Measurements from ENCODE around the gene TADA2B. TPM values are rescaled to one million over a fixed set of nuclear protein-coding genes. Genes with fewer than 3 reads are reported as not detected.

The TADA2B gene
- total and polyA plus RNA-seq, 2 of the 4 experiments (the other 2 are of a cell fraction) = 6.1 to 8.6 TPM

- H4K20me1 ChIP-seq (ENCODE audit: insufficient read depth, low read length) = no peaks in the 10 kb centered on the region; the same call in 1 of the 2 replicates
- H2AFZ ChIP-seq (replicated peaks; ENCODE audit: low read length, poor library complexity) = no peak overlapping the region
- peaks cover 11% of the 10 kb centered on the region for H3K4me1 ChIP-seq (ENCODE audit: control insufficient read depth, insufficient read depth, low read length)
- H3K18ac ChIP-seq (ENCODE audit: low read depth, low read length) = no peak overlapping the region
- H3K79me1 ChIP-seq (ENCODE audit: low read depth in 1 of 2, low read length in 2 of 2) = peaks cover 3 to 34% of the 10 kb centered on the region in 2 experiments; a peak in 2 of 4 replicates
- no peak overlapping the region for H3K4me2 ChIP-seq (ENCODE audit: low read depth, low read length)
- ChIA-PET CTCF (interaction anchor here (1.0 kb wide), 1 partner anchor 12 kb away, joined by 3 read pairs; the partner anchor contains the start of gene TADA2B), POLR2A (ENCODE audit: unreplicated experiment) (no interaction called here)
- no peak overlapping the region for H3K9ac ChIP-seq (ENCODE audit: low read depth, low read length)
- no peak overlapping the region for H3K14ac ChIP-seq (replicated peaks; ENCODE audit: low read depth, low read length)
- TF ChIP-seq FOS (IDR thresholded peaks at IDR 0.05; ENCODE audit: low read depth, low read length) (no peak), SMC3 (IDR thresholded peaks at IDR 0.05; ENCODE audit: low read depth, low read length) (no peak), MAFK (IDR thresholded peaks at IDR 0.05; ENCODE audit: low read depth, low read length) (no peak), NFE2L2 (IDR thresholded peaks at IDR 0.05; ENCODE audit: low read depth, low read length) (no peak), RAD21 (IDR thresholded peaks at IDR 0.05; ENCODE audit: low read length) (no peak), BHLHE40 (IDR thresholded peaks at IDR 0.05; ENCODE audit: low read depth, low read length) (no peak), CHD1 (IDR thresholded peaks at IDR 0.05; ENCODE audit: low read depth, low read length) (no peak), ELK1 (IDR thresholded peaks at IDR 0.05; ENCODE audit: borderline replicate concordance, low read depth, low read length) (no peak), RCOR1 (IDR thresholded peaks at IDR 0.05; ENCODE audit: insufficient replicate concordance, low read length) (no peak), RFX5 (IDR thresholded peaks at IDR 0.05; ENCODE audit: low read depth, low read length) (no peak), MXI1 (IDR thresholded peaks at IDR 0.05; ENCODE audit: borderline replicate concordance, low read depth, low read length) (no peak), CTCF (conservative IDR thresholded peaks at IDR 0.05; ENCODE audit: low read depth, low read length) (no peak), POLR2A (IDR thresholded peaks at IDR 0.05; ENCODE audit: low read depth, low read length) (no peak), CEBPB (IDR thresholded peaks at IDR 0.05; ENCODE audit: low read depth, low read length) (no peak), MAZ (IDR thresholded peaks at IDR 0.05; ENCODE audit: borderline replicate concordance, low read depth, low read length) (no peak)
- TF ChIP-seq, protein P1, sequence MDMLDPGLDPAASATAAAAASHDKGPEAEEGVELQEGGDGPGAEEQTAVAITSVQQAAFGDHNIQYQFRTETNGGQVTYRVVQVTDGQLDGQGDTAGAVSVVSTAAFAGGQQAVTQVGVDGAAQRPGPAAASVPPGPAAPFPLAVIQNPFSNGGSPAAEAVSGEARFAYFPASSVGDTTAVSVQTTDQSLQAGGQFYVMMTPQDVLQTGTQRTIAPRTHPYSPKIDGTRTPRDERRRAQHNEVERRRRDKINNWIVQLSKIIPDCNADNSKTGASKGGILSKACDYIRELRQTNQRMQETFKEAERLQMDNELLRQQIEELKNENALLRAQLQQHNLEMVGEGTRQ (IDR thresholded peaks at IDR 0.05; ENCODE audit: low read depth, low read length) = no peak
- H3K36me3 ChIP-seq (ENCODE audit: control insufficient read depth, insufficient read depth, low read length) = peaks cover 51% of the 10 kb centered on the region
- H2BK5ac ChIP-seq (ENCODE audit: low read depth, low read length, poor library complexity, severe bottlenecking) = no peak overlapping the region
- in situ Hi-C loops (cut with MboI; ENCODE audit: low sequenced_read_pairs) (no loop called here), dilution Hi-C loops (cut with HindIII; ENCODE audit: low sequenced_read_pairs, unreplicated experiment) (no loop called here), intact Hi-C loops (cut with micrococcal nuclease) (no loop called here)
- no peak for DNase-seq
- no peak overlapping the region for H3K4me3 ChIP-seq (ENCODE audit: insufficient read depth, low read depth, low read length)
- no peak overlapping the region for H4K91ac ChIP-seq (ENCODE audit: insufficient read depth, low read depth, low read length)
- no peak overlapping the region for H2BK20ac ChIP-seq (ENCODE audit: low read depth, low read length)
- H3K9me1 ChIP-seq (ENCODE audit: insufficient read depth, low read length) = peaks cover 29% of the 10 kb centered on the region
- no peak overlapping the region for H3K4ac ChIP-seq (ENCODE audit: low read depth, low read length)
- H2BK15ac ChIP-seq (ENCODE audit: low read depth, low read length) = no peak overlapping the region
- H2BK120ac ChIP-seq (ENCODE audit: low read depth, low read length) = no peak overlapping the region
- no peak overlapping the region for H3K27ac ChIP-seq (ENCODE audit: insufficient read depth, low read length)
- no peak for ATAC-seq (ENCODE audit: low read depth)
- no peak overlapping the region for H3K23ac ChIP-seq (ENCODE audit: low read depth, low read length)
- H2AK5ac ChIP-seq (ENCODE audit: low read depth, low read length) = no peak overlapping the region
- no peaks in the 10 kb centered on the region for H3K27me3 ChIP-seq (ENCODE audit: control insufficient read depth, insufficient read depth, low read length)
- no peak overlapping the region for H4K5ac ChIP-seq (ENCODE audit: low read depth, low read length)
- peak overlapping the region; percentile 53 for H2AK9ac ChIP-seq (replicated peaks; ENCODE audit: low read depth, low read length, poor library complexity)
- H3K9me3 ChIP-seq (ENCODE audit: control insufficient read depth, insufficient read depth, low read length) = no peaks in the 10 kb centered on the region
- BruUV-seq (replicated peaks) = TSS peak; percentile 71
- H3K56ac ChIP-seq (ENCODE audit: extremely low read depth, insufficient read depth, low read length) = no peak overlapping the region
- H4K8ac ChIP-seq (ENCODE audit: low read depth in 2 of 2, low read length in 2 of 2) = no peak overlapping the region
- 93% methylated on average over 3 of the region's 10 CpGs; no CpG with 5 or more reads in 1 of the 2 experiments for WGBS, 2 experiments (ENCODE audit: extremely low coverage in 2 of 2, insufficient read length in 1 of 2)
Observed at GRCh38 chr4:7030856-7031255, 12.3 kb upstream of the TADA2B start.

Data from IMR-90 (cell line).